Measurements from ENCODE around the gene DNM3.

The DNM3 gene

DNA sequence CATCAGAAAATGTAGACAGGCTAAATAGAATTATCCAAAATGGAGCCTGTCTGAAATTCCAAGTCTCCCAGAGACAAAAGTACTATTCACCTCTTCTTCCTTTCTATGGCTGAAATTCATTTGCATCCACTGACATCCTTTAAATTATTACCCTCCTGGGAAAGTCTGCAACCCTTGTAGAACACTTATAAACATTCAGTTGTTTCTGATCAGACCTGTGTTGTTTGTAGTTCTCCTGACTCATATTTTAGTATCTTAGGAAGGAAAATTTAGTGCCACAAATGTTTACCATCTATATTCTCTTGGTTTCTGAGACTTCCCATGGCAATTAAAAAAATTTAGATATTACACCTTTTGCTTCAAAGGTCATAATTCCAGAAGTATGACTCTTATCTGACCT is 509.6 kb downstream of the DNM3 start:
- TF ChIP-seq, protein P1, sequence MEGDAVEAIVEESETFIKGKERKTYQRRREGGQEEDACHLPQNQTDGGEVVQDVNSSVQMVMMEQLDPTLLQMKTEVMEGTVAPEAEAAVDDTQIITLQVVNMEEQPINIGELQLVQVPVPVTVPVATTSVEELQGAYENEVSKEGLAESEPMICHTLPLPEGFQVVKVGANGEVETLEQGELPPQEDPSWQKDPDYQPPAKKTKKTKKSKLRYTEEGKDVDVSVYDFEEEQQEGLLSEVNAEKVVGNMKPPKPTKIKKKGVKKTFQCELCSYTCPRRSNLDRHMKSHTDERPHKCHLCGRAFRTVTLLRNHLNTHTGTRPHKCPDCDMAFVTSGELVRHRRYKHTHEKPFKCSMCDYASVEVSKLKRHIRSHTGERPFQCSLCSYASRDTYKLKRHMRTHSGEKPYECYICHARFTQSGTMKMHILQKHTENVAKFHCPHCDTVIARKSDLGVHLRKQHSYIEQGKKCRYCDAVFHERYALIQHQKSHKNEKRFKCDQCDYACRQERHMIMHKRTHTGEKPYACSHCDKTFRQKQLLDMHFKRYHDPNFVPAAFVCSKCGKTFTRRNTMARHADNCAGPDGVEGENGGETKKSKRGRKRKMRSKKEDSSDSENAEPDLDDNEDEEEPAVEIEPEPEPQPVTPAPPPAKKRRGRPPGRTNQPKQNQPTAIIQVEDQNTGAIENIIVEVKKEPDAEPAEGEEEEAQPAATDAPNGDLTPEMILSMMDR (IDR thresholded peaks at IDR 0.05; ENCODE audit: insufficient read depth, low read depth, low read length, missing control alignments), result no peak
- H3K4me3 ChIP-seq (ENCODE audit: low read depth, low read length), result no peak overlapping the region
- no peak for DNase-seq (ENCODE audit: low read depth)

DNA sequence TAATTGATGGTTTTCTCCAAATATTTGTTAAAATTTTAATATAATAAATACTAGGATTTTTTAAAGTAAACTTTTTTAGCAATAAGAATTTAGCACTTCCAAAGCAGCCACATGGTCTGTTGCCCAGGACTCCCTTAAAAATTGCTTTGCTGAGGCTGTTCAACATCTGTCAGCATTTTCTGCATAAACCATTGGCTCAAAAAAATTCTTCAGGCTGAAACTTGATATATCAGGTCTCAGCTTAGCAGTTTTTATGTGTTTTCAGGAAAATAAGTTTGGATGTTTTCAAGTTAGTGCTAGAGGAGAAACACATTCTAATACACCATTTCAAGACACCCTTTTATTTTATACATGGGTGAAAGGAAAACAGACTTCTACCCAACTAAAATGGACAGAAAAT is 510.0 kb downstream of the DNM3 start:
- TF ChIP-seq, protein P1 (IDR thresholded peaks at IDR 0.05; ENCODE audit: insufficient read depth, low read depth, low read length, missing control alignments), result no peak
- no peak for DNase-seq (ENCODE audit: low read depth)
- no peak overlapping the region for H3K4me3 ChIP-seq (ENCODE audit: low read depth, low read length)

- no peak for DNase-seq (ENCODE audit: low read depth)
- TF ChIP-seq, protein P1 (IDR thresholded peaks at IDR 0.05; ENCODE audit: insufficient read depth, low read depth, low read length, missing control alignments), result no peak
- no peak overlapping the region for H3K4me3 ChIP-seq (ENCODE audit: low read depth, low read length)
These were observed 510.5 kb downstream of the DNM3 start for GRCh38 chr1:172351754-172352161.

- no peak for DNase-seq (ENCODE audit: low read depth)
- TF ChIP-seq, protein P1 (IDR thresholded peaks at IDR 0.05; ENCODE audit: insufficient read depth, low read depth, low read length, missing control alignments), result no peak
- H3K4me3 ChIP-seq (ENCODE audit: low read depth, low read length), result no peak overlapping the region
These were observed 511.1 kb downstream of the DNM3 start for GRCh38 chr1:172352435-172352834.

DNA sequence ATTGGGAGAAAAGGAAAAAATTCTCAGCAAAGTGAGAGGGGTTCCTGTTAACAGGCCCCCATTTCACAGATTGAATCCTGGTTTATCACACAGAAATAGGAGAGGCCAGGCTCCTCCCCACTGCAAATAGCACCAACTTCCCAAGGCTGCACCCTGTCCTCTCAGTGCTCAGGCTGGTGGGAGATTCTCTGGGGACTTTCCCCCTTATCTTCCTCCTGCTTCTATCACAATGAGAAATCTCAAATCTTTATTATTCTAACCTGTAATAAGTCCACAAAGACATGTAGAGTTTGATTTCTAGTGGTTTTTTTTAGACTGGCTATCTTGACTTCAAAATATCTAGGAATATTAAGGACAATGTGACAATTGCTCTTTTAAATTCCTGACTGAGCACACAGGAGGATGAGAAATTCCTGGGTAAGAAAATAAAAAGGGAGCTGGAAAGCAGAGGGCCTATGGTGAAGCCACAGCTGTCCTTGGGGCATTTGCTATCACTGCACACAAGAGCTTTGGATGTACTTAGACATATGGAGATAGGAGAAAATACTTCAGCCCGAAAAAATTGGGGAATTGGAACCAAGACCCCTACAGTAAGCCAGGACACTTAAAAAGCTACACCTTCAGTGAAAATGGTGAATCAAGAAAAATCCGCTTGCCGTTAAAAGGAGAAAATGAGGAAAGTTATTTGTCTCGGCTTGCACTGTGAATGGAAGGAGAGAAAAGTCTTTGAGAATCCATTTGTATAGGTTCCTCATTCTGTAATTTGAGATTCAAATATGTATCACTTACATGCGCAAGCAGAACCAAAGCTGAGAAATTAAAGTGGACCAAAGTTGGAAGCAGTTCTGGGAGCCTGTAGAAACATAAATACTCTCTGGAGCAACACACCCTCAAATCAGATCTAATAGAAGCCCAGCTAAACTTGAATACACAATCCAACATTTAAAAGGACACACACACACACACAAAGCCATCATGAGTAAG is 513.3 kb downstream of the DNM3 start:
- DNase-seq (ENCODE audit: low read depth), result peak; percentile 62
- H3K4me3 ChIP-seq (ENCODE audit: low read depth, low read length), result peak overlapping the region; percentile 25
- TF ChIP-seq, protein P1 (IDR thresholded peaks at IDR 0.05; ENCODE audit: insufficient read depth, low read depth, low read length, missing control alignments), result no peak

GRCh38 chr1:172356620-172357019 is 515.3 kb downstream of the DNM3 start:
- DNase-seq (ENCODE audit: low read depth), result no peak
- TF ChIP-seq, protein P1 (IDR thresholded peaks at IDR 0.05; ENCODE audit: insufficient read depth, low read depth, low read length, missing control alignments), result no peak

More at GRCh38 chr1:172356620-172357019, 515.3 kb downstream of the DNM3 start:
- H3K4me3 ChIP-seq (ENCODE audit: low read depth, low read length), result peak overlapping the region; percentile 30
